Activated T-cell treated with anti-CD3 and anti-CD28 coated beads, Interleukin-2, amount 50 U/mL, for 72 hours (primary cell): ENCODE results near the gene C1orf174. TPM values are rescaled to one million over a fixed set of nuclear protein-coding genes. Genes with fewer than 3 reads are reported as not detected.
"Not testable (repeated sequence)": the region's sequence is repeated elsewhere in the genome, so short reads cannot be mapped to it uniquely, and the experiment has no call there.

Experiments
- ATAC-seq, 2 donors: fragments of 150-1000 bp; cut with Tn5 transposase; replicated peaks in 1 of 2; 2 replicates each; pipeline ENCODE4 v1.10.0; 2021; ENCODE audit warnings: moderate library complexity in 2 of 2, mild to moderate bottlenecking in 1 of 2
- DNase-seq, 2 donors: peaks; one replicate each; pipeline ENCODE4 v3.0.0; 2021 to 2022; ENCODE audit warnings: mixed read lengths in 1 of 2
- H3K27ac Mint-ChIP-seq: one replicate; pipeline ENCODE4 v1.8.0; 2022; ENCODE audit warnings: mild to moderate bottlenecking, moderate library complexity, mixed read lengths
- H3K27me3 Mint-ChIP-seq: one replicate; pipeline ENCODE4 v1.8.0; 2022; ENCODE audit warnings: low read depth, mixed read lengths
- H3K36me3 Mint-ChIP-seq, 2 donors: one replicate each; pipeline ENCODE4 v1.8.0; 2022; ENCODE audit warnings: mixed read lengths in 2 of 2, mild to moderate bottlenecking in 1 of 2; ENCODE audit not compliant: insufficient read depth in 2 of 2
- H3K4me1 Mint-ChIP-seq: one replicate; pipeline ENCODE4 v1.8.0; 2022; ENCODE audit warnings: low read depth, mixed read lengths
- H3K4me3 Mint-ChIP-seq, 2 donors: one replicate each; pipeline ENCODE4 v1.8.0; 2022; ENCODE audit warnings: mild to moderate bottlenecking in 2 of 2, mixed read lengths in 2 of 2, moderate library complexity in 2 of 2
- H3K9me3 Mint-ChIP-seq, 2 donors: one replicate each; pipeline ENCODE4 v1.8.0; 2022; ENCODE audit warnings: mixed read lengths in 2 of 2
- total RNA-seq, 2 donors: library from RNA; stranded (reverse); gene quantifications; one replicate each; pipeline ENCODE4 v1.2.3, GENCODE V29; 2022

C1orf174 gene
- total RNA-seq, 2 donors from 2014 or later: 30.8 to 43.7 TPM

DNA sequence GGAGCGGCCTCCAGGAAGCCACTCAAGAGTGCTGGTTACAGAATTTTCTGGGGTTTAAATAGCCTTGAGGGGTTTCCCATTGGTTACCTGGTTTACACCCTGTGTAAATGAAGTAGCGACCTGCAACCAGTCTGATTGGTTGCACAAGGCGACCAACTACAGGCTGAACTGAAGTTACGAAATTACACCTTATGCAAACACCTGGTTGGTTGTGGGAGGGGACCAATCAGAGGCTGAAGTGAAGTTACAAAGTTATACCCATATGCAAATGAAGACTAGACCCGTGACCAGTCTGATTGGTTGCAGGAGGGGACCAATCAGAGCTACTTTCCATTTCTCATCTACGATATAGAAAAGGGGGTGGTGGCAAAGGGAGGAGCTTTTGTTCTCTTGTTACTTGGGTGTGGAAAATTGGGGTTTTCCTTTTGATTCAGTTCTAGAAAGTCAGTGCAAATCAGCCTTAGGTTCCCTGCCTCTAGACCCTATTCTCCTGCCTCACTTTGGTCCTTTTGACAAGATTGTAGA is 22.2 kb upstream of the C1orf174 start:
- peak overlapping the region in 1 of 2 donors; percentile 65 for H3K4me3 Mint-ChIP-seq
- H3K27me3 Mint-ChIP-seq: no peaks in the 10 kb centered on the region
- DNase-seq (peak in 1 of 2 donors; percentile 14), ATAC-seq (peak; percentile 77 to 79)
- H3K9me3 Mint-ChIP-seq: no peaks in the 10 kb centered on the region
- H3K4me1 Mint-ChIP-seq: peaks cover 20% of the 10 kb centered on the region
- peak overlapping the region; percentile 9 for H3K27ac Mint-ChIP-seq
- H3K36me3 Mint-ChIP-seq: no peaks in the 10 kb centered on the region

DNA sequence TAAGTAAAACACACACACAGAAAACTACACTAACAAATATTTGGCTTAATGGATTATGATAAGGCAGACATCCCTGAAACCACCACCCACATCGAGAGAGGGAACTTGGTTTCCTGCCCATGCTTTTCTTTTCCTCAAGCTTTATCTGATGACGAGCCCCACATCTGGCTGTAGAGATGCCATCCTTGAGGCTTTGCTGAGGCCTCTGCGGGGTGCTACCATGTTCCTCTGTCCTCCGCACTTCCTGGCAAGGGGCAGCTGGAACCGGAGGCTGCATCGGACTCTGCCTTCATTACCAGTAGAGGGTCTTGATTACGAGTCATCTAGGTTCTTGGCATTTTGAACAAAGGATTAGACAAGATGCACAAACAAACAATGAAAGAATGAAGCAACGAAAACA is 21.7 kb upstream of the C1orf174 start:
- no peak for ATAC-seq
- H3K36me3 Mint-ChIP-seq: no peaks in the 10 kb centered on the region
- H3K4me1 Mint-ChIP-seq: peaks cover 20% of the 10 kb centered on the region
- H3K9me3 Mint-ChIP-seq: no peaks in the 10 kb centered on the region
- no peak overlapping the region for H3K27ac Mint-ChIP-seq
- H3K27me3 Mint-ChIP-seq: no peaks in the 10 kb centered on the region
- peak overlapping the region in 1 of 2 donors; percentile 65 for H3K4me3 Mint-ChIP-seq
- no peak for DNase-seq

DNA sequence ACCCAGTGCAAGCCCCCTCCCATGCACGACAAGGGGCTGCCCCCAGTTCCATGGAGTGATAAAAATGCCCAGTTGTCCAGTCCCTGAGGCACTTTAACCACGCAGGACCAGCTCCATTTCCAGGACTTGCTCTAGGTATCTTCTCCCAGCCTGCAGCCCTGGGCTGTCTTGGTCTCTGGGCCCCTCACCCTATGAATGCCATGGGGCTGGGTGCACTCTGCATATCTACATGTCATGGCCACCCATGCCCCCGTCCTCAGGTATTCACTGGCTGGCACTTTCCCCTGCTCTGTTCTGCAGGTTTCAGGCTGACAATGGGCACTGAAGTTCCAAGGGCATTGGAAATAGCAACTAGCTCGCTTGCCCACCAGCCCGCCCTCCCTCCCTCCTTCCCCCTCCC is 19.6 kb upstream of the C1orf174 start:
- peaks cover 20% of the 10 kb centered on the region for H3K4me1 Mint-ChIP-seq
- H3K4me3 Mint-ChIP-seq: no peak overlapping the region
- no peak overlapping the region for H3K27ac Mint-ChIP-seq
- DNase-seq (no peak), ATAC-seq (no peak)
- H3K9me3 Mint-ChIP-seq: no peaks in the 10 kb centered on the region
- H3K36me3 Mint-ChIP-seq: no peaks in the 10 kb centered on the region
- H3K27me3 Mint-ChIP-seq: no peaks in the 10 kb centered on the region

DNA sequence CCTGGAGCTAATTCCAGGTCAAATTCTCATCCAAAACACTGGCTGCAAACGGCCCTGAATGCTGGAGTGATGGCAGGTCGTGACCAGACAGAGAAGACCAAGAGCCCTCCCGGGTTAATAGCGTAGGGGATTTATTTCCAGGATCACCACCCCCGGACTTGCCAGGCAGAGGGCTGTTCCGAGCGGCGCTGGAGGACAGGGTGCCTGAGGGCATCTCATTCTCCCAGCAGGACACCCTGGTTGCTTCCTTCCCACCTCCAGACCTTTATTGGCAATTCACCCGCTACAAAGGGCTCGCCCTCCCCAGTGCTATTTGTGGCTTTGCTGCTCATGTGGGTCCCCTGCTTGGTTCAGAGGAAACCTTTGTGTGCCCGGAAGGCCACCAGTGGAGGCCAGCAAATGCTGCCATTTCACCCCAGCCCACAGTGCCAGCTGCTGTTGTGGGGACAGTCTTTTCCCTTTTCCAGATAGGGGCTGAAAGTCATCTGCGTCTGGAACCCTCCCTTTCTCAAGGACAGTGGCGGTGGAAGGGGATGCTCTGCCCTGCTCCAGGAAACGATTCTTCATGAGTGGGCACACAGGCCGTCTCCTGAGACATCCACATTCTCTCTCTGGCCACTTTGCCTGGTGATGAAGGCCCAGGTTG is 19.0 kb upstream of the C1orf174 start:
- no peaks in the 10 kb centered on the region for H3K36me3 Mint-ChIP-seq

DNA sequence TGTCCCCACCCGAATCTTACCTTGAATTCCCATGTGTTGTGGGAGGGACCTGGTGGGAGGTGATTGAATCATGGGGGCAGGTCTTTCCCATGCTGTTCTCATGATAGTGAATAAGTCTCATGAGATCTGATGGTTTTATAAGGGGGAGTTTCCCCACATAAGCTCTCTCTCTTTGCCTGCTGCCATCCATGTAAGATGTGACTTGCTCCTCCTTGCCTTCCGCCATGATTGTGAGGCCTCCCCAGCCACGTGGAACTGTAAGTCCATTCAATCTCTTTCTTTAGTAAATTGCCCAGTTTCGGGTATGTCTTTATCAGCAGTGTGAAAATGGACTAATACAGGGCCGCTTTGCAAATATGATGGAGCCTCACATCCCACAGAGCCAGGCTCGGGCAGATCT is 18.3 kb upstream of the C1orf174 start:
- H3K4me1 Mint-ChIP-seq: peaks cover 18% of the 10 kb centered on the region
- not testable (repeated sequence) for H3K27ac Mint-ChIP-seq, H3K36me3 Mint-ChIP-seq, ATAC-seq, H3K27me3 Mint-ChIP-seq, DNase-seq, H3K9me3 Mint-ChIP-seq, H3K4me3 Mint-ChIP-seq

More for the DNA sequence above, 19.0 kb upstream of the C1orf174 start:
- DNase-seq (no peak), ATAC-seq (no peak)
- no peak overlapping the region for H3K27ac Mint-ChIP-seq
- no peaks in the 10 kb centered on the region for H3K9me3 Mint-ChIP-seq
- no peaks in the 10 kb centered on the region for H3K27me3 Mint-ChIP-seq
- peaks cover 20% of the 10 kb centered on the region for H3K4me1 Mint-ChIP-seq
- H3K4me3 Mint-ChIP-seq: no peak overlapping the region

DNA sequence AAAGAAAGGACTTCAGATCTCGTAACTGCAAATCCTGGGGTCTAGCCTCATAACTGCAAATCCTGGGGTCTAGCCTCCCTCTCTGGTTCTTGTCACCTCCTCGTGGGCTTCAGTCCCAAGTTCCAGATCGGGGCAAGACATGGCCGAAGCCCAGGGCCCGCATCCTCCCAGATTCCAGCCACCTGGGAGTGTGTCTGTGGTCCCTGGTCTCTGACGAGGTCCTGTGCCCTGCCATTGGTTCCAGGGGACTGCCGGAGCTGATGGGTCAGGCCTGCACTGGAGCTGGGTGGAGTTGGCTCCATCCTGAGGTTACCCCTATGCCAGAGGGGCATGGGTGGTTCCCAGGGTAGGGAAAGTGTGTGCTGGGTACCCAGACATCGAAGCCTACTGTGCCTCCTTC is 17.7 kb upstream of the C1orf174 start:
- Mint-ChIP-seq H3K36me3 (no peaks in the 10 kb centered on the region), H3K4me3 (no peak overlapping the region), H3K4me1 (peaks cover 12% of the 10 kb centered on the region), H3K27ac (no peak overlapping the region), H3K27me3 (no peaks in the 10 kb centered on the region), H3K9me3 (no peaks in the 10 kb centered on the region)
- no peak for DNase-seq
- no peak for ATAC-seq

DNA sequence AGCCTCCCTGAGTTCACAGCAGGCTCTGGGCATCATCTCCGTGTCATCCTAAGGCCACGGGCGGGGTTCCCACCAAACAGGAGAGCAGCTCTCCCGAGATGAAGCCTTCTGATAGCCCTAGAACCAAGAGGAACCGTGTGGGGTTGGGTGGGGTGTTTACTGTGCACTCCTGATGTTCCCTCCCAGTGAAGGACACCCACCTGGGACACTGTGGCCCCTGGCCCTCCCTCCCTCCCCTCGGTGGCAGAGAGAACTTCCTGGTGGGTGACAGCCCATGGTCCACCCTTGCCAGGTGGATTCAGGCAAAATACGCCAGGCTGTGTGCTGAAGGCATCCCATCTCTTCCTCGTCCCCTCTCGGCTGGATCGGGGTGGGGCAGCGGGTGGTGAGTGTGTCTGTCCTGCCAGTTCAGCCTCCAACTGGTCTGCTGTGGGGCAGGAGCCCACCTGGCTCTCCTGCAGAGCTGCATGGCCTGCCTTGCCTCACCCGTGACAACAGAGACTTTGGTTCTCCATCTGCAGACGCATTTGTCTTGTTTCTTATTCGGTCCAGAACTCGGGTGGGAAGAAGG is 15.6 kb upstream of the C1orf174 start:
- Mint-ChIP-seq H3K4me3 (no peak overlapping the region), H3K27me3 (no peaks in the 10 kb centered on the region), H3K27ac (no peak overlapping the region), H3K36me3 (no peaks in the 10 kb centered on the region), H3K4me1 (peaks cover 5% of the 10 kb centered on the region), H3K9me3 (no peaks in the 10 kb centered on the region)
- DNase-seq: no peak
- no peak for ATAC-seq

DNA sequence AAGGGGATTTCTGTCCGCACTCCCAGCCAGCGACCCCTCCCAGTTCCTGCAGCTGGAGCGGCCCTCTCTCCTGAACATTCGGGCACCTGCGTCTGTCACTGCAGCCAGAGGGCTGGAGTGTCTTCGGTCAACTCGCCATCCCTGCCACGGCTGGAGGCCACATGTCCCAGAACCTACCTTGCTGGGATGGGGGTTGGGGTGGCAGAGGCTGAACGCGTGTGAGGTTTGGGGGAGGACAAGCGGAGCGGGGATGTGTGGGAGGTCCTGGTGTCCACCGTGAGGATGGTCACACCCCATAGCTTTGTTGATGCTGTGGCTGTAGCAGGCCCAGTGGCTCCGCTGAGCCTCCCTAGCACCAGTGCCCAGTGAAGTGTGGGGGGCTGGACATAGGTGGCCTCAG is 14.8 kb upstream of the C1orf174 start:
- no peaks in the 10 kb centered on the region for H3K9me3 Mint-ChIP-seq
- H3K27me3 Mint-ChIP-seq: no peaks in the 10 kb centered on the region
- H3K27ac Mint-ChIP-seq: no peak overlapping the region
- H3K4me3 Mint-ChIP-seq: no peak overlapping the region
- no peaks in the 10 kb centered on the region for H3K36me3 Mint-ChIP-seq
- ATAC-seq: no peak
- peaks cover 5% of the 10 kb centered on the region for H3K4me1 Mint-ChIP-seq
- no peak for DNase-seq

DNA sequence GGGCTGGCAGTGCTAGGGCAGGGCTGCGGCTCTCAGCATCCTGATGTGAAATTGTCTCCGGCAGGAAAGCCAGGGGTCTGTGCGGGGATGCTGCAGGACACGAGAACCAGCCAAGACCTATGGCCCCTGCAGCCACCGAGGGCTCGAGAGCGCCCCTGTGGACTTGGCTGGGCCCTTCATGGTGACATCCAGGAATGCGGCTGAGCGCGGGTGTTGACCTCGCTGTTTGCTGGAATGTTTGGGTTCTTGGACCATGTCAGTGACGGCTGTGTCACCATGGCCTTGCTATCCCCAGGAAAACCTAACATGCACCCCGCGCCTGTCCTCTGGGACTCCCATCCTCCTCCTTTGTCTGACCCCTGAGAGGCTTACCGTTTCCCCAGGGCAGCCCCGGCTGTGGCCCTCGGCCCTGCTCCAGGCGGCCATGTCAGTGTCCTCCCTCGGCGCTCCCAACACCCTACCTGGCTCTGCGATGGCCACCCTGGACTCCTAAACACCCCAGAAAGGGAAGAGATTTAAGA is 14.3 kb upstream of the C1orf174 start:
- H3K4me3 Mint-ChIP-seq: no peak overlapping the region
- H3K36me3 Mint-ChIP-seq: no peaks in the 10 kb centered on the region
- DNase-seq: no peak
- H3K27me3 Mint-ChIP-seq: no peaks in the 10 kb centered on the region
- no peaks in the 10 kb centered on the region for H3K9me3 Mint-ChIP-seq
- ATAC-seq: no peak
- H3K27ac Mint-ChIP-seq: no peak overlapping the region
- H3K4me1 Mint-ChIP-seq: peaks cover 5% of the 10 kb centered on the region

DNA sequence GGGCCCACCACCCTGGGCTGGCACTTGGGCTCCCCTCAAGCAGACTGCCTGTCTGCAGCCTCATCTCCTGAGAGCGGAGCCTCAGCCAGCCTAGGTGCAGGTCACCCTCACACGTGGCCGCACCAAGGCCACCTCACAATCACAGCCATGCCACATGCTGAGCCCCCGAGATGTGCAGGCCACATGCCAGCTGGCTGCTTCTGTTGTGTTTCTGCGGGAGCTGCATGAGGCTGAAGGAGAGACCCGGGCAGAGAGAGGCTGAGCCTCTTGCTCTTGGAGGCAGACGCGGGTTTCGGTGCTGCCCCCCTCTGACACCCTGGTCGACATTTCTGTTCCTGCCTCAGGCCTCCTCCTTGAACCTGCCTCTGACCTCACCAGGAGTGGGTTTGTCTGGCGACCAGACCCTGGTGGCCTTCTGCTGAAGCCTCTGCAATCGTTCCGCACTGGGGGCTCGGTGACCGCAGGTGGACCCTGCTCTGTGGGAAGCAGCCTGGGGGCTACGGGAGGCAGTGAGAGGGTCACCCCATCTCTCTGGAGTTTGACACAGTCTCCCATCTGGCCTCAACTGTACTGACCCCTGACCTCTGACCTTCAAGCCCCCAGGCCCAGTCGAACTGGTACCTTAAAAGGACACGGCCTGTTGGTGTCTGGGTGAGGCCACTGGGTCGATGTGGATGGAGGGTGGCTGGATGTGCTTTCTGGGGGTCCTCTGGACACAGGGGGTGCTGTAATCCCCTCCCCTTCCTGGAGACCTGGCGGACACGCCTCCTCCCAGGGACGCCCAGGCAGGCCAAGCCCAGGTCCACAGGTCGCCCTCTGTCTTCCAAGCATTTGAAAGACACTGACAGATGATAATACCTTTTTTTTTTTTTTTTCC is 13.0 kb upstream of the C1orf174 start:
- no peak overlapping the region for H3K4me3 Mint-ChIP-seq
- H3K36me3 Mint-ChIP-seq: no peaks in the 10 kb centered on the region
- peaks cover 5% of the 10 kb centered on the region for H3K4me1 Mint-ChIP-seq
- no peaks in the 10 kb centered on the region for H3K9me3 Mint-ChIP-seq
- H3K27me3 Mint-ChIP-seq: no peaks in the 10 kb centered on the region
- DNase-seq (no peak), ATAC-seq (no peak)
- H3K27ac Mint-ChIP-seq: no peak overlapping the region

DNA sequence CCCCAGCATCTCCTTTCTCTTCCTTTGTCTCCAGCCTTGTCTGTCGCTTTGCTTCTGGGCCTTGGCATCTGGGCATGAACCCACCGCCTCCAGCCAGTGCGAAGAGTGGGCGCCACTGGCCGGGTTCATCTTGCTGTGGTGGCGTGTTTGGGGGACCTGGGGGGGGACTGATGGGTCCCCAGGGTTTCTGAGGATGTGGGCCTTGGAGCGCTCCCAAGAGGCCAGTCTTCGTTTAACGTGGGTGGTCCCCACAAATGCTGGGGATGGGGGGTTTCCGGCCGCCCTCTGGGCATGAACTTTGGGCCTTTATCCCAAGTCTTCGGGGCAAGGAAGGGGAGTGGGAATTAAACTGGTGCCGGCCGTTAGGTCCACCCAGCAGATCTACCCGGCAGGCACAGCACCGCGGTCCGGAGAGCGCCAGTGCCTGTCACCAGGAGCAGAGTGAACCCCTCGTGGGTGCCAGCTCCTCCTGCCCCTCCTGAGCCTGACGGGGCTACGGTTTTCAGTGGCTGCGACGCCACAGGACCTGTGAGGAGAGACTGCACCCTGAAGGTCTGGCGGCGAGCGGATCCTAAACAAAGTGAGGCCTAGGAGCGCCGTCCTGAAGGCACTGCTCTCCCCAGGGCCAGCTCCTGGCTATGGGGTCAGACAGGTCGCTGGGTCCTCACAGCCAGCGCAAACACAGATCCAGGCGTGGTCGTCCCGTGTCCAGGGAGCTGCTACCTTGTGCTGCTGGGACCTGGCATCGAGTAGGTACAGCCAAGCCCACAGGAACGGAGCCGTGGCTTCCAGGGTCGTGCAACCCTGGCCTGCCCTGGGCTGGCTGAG is 12.1 kb upstream of the C1orf174 start:
- ATAC-seq: no peak
- Mint-ChIP-seq H3K27me3 (no peaks in the 10 kb centered on the region), H3K27ac (no peak overlapping the region), H3K4me1 (peaks cover 5% of the 10 kb centered on the region), H3K9me3 (no peaks in the 10 kb centered on the region), H3K4me3 (no peak overlapping the region), H3K36me3 (no peaks in the 10 kb centered on the region)
- DNase-seq: no peak
